Astrocyte (in vitro differentiated cells and primary cell): ENCODE results near the gene CEBPG.

ENCODE experiments used
- EZH2 ChIP-seq: IDR thresholded peaks from 2 replicates; pipeline ENCODE4 v1.6.1; 2012; ENCODE audit warnings: mild to moderate bottlenecking, low read length, inconsistent platforms; ENCODE audit not compliant: insufficient read depth
- TF ChIP-seq, protein P1 (sequence below): IDR thresholded peaks from 2 replicates; pipeline ENCODE4 v1.5.1; 2011; ENCODE audit warnings: low read depth, mild to moderate bottlenecking, inconsistent platforms, low read length, moderate library complexity; ENCODE audit not compliant: insufficient read depth

GRCh38 chr19:33419788-33420130 is 46.2 kb downstream of the CEBPG start:
- TF ChIP-seq EZH2 = no peak
- TF ChIP-seq, protein P1, sequence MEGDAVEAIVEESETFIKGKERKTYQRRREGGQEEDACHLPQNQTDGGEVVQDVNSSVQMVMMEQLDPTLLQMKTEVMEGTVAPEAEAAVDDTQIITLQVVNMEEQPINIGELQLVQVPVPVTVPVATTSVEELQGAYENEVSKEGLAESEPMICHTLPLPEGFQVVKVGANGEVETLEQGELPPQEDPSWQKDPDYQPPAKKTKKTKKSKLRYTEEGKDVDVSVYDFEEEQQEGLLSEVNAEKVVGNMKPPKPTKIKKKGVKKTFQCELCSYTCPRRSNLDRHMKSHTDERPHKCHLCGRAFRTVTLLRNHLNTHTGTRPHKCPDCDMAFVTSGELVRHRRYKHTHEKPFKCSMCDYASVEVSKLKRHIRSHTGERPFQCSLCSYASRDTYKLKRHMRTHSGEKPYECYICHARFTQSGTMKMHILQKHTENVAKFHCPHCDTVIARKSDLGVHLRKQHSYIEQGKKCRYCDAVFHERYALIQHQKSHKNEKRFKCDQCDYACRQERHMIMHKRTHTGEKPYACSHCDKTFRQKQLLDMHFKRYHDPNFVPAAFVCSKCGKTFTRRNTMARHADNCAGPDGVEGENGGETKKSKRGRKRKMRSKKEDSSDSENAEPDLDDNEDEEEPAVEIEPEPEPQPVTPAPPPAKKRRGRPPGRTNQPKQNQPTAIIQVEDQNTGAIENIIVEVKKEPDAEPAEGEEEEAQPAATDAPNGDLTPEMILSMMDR = no peak
